ENCODE results near the gene PTPRN2.
"Not testable (repeated sequence)": the region's sequence is repeated elsewhere in the genome, so short reads cannot be mapped to it uniquely, and the experiment has no call there.

PTPRN2 gene

DNA sequence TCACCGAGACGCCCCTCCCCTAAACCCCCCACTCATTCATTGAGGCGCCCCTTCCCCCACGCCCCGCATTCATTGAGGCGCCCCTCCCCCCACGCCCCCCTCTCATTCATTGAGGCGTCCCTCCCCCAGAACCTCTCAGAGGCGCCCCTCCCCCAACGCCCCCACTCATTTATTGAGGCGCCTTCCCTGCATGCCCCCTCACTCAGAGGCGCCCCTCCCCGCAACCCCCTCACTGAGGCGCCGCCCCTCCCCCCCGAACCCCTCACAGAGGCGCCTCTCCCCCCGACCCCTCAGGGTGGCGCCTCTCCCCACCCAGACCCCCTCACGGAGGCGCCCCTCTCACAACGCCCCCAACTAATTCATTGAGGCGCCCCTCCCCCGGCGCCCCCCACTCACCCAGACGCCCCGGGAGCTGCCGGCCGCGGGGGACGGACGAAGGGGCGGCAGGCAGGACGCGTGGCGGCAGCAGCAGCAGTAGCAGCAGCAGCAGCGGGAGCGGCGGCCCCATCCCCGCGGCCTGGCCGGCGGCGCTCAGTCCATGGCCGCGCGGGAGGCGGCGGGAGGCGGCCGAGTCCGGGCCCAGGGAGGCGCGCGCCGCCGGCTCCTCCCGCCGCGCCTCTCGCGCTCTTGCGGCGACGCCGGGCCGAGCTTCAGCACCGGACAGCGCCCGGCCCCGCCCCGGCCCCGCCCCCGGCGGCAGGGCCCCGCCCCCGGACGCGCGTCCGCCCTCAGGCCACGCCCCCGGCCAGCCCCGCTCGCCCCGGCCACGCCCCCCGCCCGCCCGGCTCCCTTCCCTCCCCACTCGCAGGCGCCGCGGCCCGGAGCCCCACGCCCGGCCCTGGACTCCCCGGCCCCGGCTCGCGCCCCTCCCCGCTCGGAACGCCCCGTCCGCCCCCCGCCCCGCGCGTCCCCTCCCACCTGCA, at the start of gene PTPRN2:
PTPRN2 (minus strand) TSS at position 662 of the 923 bp plus-strand sequence.
- DNase-seq (ENCODE audit: low spot score): peak; percentile 99

DNA sequence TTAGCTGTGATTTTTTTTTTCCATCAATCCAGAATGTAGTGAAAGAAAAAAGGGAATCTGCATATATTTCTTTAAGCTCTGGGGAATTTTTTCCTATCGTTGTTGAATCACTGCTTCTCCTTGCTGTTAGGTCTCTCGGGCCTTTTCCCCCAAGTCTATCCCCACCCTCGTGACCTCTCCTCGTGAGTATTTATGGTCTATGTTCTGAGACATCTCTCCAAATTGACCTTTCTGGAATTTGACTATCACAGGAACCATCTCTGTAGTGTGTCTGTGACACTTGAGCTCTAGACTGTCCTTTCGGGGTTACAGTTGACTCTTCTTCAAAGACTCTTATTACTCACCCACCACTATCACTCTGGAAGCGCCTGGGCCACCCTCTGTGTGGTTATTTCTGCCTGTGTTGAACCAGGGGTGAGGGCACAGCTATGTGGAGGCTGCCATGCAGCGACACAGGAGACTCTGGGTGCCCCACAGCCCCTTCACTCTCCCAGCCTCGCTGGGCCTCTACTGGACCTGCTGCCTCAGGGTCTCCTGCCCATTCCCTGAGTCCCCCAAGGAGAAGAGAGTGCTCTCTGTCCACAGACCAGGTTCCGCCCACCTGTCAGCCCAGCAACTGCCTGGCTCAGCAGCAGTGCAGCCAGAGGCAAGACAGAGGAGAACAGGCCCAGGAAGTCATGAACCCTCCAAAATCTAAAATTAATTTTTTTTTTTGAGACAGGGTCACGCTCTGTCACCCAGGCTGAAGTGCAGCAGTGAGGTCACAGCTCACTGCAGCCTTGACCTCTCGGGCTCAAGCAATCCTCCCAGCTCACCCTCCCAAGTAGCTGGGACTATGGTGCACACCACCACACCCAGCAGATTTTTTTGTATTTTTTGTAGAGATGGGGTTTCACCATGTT, 45.7 kb upstream of the PTPRN2 start:
- DNase-seq (ENCODE audit: low spot score): no peak

DNA sequence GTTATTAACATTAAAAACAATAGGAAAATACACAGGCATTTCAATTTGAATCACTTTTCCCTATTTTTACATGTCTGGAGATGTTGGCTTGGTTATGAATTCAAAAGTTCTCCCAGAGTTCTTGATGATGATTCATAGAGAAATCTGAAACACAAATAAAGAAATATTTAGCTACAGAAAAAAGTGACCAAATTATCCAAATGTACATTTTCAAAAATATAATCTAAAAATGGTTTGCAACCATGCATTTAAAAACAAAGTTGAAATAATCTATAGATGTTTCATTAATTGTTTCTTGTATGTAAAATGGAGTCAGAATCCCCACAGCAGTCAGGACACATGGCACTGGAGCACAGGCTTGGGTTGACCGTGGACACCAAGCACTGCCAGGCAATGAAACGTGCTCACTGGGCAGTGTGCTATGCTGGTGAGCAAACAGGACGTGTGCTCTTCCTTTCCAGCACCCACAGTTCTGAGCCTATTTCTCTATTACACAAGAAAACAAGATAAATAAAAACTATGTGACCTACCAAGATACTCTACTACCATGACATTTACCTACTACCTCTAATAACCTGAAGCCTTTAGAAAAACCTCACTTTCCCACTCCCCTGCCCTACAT, 44.1 kb upstream of the PTPRN2 start:
- no peak for DNase-seq (ENCODE audit: low spot score)

DNA sequence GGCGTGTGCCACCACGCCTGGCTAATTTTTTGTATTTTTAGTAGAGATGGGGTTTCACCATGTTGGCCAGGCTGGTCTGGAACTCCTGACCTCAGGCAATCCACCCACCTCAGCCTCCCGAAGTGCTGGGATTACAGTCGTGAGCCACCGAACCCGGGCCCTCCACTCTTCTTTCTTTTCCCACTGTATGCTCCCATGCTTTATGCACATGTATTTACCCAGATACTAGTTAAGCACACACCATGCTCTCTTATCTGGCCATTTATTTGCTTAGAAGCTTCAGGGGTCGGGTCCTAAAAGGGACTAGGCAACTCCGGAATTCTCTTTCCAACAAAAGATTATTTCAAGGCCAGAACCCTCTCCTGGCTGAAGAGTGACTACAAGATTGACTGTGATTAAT, 38.7 kb upstream of the PTPRN2 start:
- DNase-seq (ENCODE audit: low spot score): not testable (repeated sequence)

DNA sequence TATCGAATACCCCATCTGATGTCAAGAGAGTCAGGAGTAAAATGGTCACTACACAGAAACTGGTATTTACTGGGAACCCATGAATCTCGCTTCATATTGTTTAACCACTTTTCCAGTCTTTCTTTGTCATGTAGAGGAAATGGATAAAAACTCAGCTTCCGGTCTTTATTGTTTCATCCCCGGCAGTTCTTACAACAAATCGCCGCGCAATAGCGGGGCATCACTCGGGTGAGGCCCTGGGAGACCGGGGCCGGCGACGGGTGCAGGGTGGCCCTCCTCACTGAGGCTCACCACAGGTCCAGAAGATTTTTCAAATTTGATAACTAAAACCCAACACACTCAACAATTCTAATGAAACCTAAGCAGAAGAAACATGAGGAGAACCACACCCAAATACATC, 35.6 kb upstream of the PTPRN2 start:
- DNase-seq (ENCODE audit: low spot score): no peak

DNA sequence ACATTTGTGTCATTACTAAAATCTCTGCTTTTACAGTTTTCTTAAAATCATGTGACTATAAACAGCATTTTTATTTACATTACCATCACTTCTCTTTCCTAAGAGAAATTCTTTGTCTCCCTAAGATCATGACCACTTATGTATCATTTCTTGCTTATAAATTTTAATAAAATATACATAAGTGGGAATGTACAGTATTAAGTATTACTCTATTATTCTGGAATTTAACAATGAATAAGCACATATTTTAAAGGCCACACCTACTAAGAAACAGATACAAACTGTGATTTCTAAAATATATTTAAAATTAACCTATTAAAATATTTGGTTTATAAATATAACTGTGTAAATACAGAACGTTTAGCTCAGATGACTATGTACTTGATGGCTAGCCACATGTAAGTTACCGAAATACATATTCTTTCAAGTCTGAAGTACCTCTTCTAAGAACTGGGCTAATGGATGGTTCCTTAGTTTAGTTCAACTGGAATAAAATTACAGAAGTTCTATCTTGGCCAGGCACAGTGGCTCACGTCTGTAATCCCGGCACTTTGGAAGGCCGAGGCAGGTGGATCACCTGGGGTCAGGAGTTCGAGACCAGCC, 33.3 kb upstream of the PTPRN2 start:
- no peak for DNase-seq (ENCODE audit: low spot score)

DNA sequence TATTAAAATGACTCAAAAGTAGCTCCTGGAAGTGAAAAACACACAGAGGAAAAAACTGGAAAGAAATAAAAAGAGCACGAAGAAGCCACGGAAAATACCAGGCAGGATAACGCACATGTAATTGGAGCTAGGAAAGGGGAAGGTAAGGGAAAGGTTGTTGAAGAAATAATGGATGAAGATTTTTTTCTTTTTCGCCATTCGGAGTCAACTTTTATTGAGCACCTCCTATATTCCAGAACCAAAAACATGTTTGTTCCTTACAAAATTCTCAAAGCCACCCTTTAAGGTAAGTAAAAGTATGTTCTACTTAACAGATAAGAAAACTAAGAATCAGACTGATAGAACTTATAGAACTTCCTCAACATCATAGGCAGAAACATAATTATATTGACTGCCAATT, 32.8 kb upstream of the PTPRN2 start:
- no peak for DNase-seq (ENCODE audit: low spot score)

DNA sequence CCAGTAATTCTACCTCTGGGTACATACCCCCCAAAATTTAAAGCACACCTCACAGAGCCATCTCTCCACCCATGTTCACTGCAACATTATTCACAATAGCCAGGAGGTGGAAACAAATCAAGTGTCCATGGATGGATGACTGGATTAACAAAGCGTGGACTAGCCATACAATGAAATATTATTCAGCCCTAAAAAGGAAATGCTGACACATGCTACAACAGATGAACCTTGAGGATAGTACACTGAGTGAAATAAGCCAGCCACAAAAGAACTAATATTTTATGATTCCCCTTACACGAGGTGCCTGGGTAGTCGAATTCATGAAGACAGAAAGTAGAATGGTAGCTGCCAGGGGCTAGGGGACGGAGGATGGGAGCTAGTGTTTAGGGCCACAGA, 31.1 kb upstream of the PTPRN2 start:
- DNase-seq (ENCODE audit: low spot score): no peak

DNA sequence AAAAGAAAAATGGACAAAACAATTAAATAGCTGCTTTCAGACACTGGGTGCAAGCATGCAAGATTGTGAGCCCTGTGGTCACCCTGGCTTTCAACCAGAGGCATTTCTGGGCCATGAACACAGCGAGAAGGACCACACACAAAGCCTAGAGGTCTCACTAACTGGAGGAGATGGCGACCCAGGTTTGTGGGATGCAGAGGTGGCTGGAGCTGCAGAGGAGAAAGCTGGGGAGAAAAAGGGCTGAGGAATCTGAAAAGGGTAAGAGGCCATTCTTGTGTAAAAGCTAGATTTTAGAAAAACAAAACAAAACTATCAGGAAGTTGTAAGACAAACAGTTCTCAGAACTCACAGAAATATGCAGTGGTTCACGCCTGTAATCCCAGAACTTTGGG, 30.1 kb upstream of the PTPRN2 start:
- DNase-seq (ENCODE audit: low spot score): no peak

DNA sequence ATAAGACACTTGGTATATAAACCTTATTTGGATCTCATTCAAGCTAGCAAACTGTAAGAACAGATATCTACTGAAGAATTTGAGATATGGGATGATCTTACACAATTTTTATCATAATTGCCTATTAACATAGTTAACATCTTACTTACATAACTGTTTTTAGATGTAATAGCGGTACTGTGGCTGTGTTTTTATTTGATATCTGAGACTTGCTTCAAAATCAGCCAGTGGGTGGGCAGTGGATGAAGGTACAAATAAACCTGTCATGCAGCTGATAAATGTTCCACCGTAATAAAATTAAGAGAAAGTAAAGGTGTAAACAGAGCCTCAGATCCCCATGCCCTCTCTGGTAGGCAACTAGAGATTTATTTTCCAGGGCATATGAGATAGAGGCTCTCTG, 28.4 kb upstream of the PTPRN2 start:
- no peak for DNase-seq (ENCODE audit: low spot score)

DNA sequence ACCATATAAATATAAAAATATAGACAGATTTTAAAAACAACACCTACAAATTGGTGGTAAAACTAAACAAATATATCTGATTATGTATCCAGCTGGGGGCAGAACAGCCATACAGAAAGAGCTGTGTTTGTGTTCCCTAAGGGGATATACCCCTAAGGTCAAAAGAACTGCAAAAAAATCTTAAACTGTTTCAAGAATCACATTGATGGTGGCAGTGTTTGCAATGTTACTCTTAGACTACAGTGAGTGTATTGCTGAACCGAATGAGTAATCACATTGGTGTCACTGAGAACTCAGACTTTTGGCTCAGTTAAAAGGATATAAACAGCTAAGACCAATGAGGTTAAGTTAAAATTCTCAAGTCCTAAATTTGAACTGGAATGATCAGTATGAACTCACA, 27.1 kb upstream of the PTPRN2 start:
- DNase-seq (ENCODE audit: low spot score): no peak

DNA sequence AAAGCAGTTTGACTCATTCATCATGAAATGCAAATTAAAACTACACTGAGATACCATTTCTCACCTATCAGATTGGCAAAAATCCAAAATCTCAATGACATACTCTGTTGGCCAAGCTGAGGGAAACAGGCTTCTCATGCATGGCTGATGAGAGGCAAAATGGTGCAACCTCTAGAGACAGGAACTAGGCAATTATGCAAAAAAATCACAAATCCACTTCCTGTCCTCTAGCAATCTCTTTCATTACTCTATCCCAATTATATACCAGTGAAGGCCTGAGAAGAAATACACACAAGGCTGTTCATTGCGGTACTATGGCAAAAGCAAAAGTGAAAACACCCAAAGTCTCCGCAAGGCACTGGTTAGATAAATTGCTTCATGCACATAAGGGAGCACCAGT, 25.9 kb upstream of the PTPRN2 start:
- DNase-seq (ENCODE audit: low spot score): no peak

DNA sequence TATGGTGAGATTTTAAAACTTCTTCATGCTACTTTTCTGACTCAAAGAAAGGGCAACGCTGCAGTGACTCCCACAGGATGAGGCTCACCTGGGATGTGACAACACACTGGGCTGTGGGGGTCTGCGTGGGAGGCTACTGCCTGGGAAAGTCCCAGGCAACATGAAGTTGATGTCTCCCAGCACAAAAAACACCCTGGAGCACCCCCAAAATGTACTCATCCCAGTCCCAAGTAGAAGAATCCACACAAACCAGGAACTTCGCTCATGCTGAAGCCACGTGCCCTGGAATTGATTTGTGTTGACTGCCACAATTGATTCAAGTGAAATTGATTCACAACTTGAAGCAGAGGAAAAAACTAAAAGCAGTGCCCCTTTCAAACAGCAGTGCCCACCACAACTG, 24.9 kb upstream of the PTPRN2 start:
- no peak for DNase-seq (ENCODE audit: low spot score)

DNA sequence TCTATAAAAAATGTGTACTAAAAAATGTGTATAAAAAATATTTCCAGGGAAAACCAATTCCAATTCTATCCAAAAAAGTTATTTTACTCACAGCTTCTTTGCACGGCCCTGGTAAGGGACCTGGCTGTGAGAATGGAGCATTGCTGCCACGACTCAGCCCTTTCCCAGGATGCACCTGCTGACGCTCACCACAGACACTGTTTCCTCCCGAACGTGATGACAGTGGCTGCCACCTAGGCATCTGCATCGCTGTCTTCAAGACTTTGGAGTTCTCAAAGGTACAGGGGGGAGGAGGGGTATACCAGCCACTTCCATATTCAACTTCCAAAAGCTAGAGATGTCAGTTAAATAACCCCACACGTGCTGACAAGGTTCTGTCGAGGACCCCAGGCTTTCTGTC, 23.9 kb upstream of the PTPRN2 start:
- no peak for DNase-seq (ENCODE audit: low spot score)

DNA sequence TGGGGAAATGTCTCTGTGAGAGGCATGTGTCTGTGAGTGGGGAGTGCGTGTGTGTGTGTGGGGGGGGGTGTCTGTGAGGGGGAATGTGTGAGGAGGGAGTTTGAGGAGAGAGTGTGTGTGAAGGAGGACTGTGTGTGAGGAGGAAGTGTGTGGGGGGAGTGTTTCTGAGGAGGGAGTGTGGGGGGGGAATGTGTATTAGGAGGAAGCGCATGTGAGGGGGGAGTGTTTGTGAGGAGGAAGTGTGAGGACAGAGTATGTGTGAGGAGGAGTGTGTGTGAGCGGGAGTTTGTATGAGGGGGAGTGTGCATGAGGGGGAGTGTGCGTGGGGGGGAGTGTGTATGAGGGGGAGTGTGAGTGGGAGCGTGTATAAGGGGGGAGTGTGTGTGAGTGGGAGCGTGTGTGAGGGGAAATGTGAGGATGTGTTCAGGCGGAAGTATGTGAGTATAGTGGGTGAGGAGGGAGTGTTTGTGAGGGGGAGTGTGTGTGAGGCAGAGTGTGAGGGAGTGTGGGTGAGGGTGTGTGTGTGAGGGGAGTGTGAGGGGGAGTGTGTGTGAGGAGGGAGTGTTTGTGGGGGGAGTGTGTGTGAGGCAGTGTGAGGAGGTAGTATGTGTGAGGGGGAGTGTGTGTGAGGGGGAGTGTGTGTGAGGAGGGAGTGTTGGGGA, 21.8 kb upstream of the PTPRN2 start:
- DNase-seq (ENCODE audit: low spot score): no peak

DNA sequence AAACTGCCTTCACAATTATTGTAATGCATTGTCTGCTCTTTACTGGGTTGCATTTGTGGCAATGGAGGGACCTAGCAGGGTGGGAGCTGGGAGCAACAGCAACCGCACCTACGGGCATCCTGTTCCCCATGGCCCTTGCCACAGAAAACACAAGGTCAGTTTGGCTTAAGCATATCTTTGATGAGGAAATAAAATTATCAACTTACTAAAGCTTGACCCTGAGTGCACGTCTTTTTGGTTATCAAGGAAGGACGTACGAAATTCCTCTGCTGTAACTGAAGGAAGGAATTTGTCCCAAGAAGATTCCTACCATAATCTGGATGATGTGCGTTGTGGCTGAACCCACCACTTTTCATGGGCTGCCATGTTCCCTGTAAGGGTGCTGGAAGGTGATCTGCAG, 19.9 kb upstream of the PTPRN2 start:
- DNase-seq (ENCODE audit: low spot score): no peak

DNA sequence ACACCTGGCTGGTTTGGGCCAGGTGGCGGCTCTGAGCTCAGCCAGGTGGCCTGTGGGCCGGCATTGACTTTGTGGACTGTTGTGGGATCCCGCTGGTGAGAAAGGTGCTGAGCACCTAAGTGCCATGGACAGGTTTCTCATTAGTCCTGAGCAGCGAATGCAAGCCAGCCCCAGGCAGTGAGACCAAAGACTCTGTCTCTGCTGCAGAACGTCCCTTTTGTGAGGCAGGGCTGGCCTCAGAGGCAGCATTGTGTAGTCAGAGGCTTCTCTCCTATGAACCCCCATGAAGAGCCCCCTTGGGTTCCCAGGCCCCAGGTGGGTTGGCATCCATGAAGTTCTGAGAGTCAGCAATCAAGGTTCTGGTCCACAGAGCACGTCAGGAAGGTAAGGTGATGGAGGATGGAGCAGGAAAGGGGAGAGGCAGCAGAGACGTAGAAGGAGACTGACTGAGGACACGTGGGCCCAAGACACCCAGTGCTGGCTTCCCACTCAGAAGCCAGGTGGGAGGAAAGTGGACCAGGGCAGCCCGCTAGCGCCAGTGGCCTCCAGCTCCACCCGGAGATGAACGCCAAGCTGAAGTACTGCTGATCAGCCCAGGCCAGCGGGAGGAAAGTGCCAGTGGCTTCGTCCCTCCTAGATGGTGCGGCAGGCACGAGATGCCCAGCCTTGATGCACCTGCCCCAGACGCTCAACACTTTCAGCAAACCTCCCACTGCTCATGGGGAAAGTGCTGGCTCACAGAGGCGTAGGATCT, 19.2 kb upstream of the PTPRN2 start:
- DNase-seq (ENCODE audit: low spot score): no peak

DNA sequence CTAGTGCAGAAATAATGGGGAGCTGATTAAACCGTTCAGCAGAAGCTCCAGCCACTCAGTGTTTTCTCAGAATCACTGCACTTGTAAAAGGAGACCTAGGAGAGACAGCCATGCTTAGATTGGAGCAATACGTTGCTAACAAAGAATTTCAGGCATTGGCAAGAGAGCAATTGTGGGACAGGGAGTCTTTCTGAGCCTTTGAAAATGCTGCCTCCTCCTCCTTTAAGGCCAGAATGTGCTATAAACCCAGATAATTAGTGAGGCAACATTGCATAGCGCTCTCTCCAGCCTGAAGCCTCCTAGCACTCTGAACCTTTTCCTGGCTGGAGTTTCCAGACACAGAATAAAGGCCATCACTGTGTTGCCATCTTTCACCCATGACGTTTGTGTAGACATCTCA, 18.5 kb upstream of the PTPRN2 start:
- no peak for DNase-seq (ENCODE audit: low spot score)

DNA sequence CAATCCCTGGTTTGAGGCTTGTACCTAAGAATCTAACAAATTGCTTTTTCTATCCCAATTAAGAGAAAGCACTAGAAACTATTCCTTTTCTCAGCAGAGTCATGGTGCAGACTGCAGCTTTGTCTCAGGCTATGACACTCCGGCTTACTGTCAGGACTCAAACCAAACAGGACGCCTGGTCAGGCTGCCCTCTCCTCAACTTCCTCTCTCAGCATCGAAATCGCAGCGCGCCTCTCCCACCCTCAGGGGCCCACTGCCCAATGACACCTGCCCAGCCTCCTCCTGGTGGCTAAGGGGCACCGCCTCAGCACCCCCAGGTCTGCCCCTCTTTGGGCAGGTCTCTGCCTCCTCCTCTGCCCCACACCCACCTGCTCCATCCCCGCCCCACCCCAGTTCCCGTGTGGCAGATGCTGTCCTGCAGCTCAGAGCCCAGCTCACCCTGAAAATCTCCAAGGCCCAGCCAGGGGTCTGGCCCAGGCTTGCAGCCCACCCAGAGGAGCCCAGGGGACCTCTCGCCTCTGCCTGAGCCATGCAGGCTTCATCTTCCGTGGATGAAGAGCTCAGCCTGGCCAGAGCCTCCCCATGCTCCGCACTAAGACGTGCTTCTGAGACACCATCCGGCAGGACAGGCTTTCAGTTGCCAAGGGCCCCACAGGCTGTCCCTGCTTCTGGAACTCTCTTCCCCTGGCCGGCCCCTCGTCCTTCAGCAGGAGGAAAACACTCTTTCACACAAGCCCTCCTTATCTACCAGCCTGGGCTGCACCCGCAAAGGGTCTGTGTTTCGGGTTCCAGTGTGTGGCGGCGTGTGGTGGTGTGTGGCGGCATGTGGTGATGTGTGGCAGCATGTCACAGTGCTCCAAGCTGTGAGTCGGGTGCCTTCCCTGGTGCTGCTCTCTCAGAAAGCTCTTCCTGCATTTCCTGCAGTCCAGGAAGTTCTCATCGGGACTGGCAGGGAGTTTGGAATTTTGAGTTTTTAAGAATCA, 16.4 kb upstream of the PTPRN2 start:
- DNase-seq (ENCODE audit: low spot score): no peak

Measured in D341Med (cell line).